KMS-11 (cell line): ENCODE measurements around the gene SUN3.

Experiments
- H2AFZ ChIP-seq: fragments of 200-600 bp; sonication (generic); 2 replicates; pipeline ENCODE4 v1.6.1; 2016; ENCODE audit warnings: antibody characterized with exemption, mixed run types, low read depth
- H3K27ac ChIP-seq: fragments of 200-600 bp; sonication (generic); 2 replicates; pipeline ENCODE4 v1.6.1; 2016; ENCODE audit warnings: mild to moderate bottlenecking, mixed run types
- H3K27me3 ChIP-seq: fragments of 200-600 bp; sonication (generic); 2 replicates; pipeline ENCODE4 v1.6.1; 2017; ENCODE audit warnings: mild to moderate bottlenecking, low read depth, mixed run types, moderate library complexity; ENCODE audit not compliant: insufficient read depth
- H3K36me3 ChIP-seq: fragments of 200-600 bp; sonication (generic); 2 replicates; pipeline ENCODE4 v1.6.1; 2017; ENCODE audit warnings: mild to moderate bottlenecking, mixed run types; ENCODE audit not compliant: insufficient read depth
- H3K4me1 ChIP-seq: fragments of 200-600 bp; sonication (generic); 2 replicates; pipeline ENCODE4 v1.6.1; 2016; ENCODE audit warnings: mild to moderate bottlenecking, low read depth, mixed run types; ENCODE audit not compliant: poor library complexity, severe bottlenecking
- H3K4me2 ChIP-seq: fragments of 200-600 bp; sonication (generic); 2 replicates; pipeline ENCODE4 v1.7.0; 2016; ENCODE audit warnings: mild to moderate bottlenecking, mixed run types
- H3K4me3 ChIP-seq: fragments of 200-600 bp; sonication (generic); IDR thresholded peaks from 2 replicates; pipeline ENCODE4 v1.6.1; 2017; ENCODE audit warnings: low read depth, low read length, mixed read lengths; ENCODE audit not compliant: insufficient read depth
- H3K79me2 ChIP-seq: fragments of 200-600 bp; sonication (generic); 2 replicates; pipeline ENCODE4 v1.6.1; 2016; ENCODE audit warnings: low read depth, mixed run types; ENCODE audit not compliant: insufficient read depth
- H3K9ac ChIP-seq: fragments of 200-600 bp; sonication (generic); 2 replicates; pipeline ENCODE4 v1.6.1; 2016; ENCODE audit warnings: mild to moderate bottlenecking, mixed run types
- H4K20me1 ChIP-seq: fragments of 200-600 bp; sonication (generic); 2 replicates; pipeline ENCODE4 v1.6.1; 2016; ENCODE audit warnings: mild to moderate bottlenecking, mixed run types; ENCODE audit not compliant: insufficient read depth
- CTCF ChIP-seq: fragments of 200-600 bp; sonication (generic); conservative IDR thresholded peaks from 2 replicates; pipeline ENCODE4 v1.6.1; 2017; ENCODE audit warnings: low read depth, mild to moderate bottlenecking, antibody characterized with exemption, low read length, moderate library complexity, mixed read lengths

Gene SUN3

GRCh38 chr7:47953822-47954221, 75.1 kb downstream of the SUN3 start:
- Histone ChIP-seq H4K20me1 (no peaks in the 10 kb centered on the region), H3K9ac (no peak overlapping the region), H2AFZ (no peak overlapping the region), H3K79me2 (no peaks in the 10 kb centered on the region), H3K4me1 (peaks cover 9% of the 10 kb centered on the region), H3K4me2 (no peak overlapping the region), H3K4me3 (no peak overlapping the region), H3K36me3 (no peaks in the 10 kb centered on the region), H3K27me3 (no peaks in the 10 kb centered on the region), H3K27ac (no peak overlapping the region)
- no peak for TF ChIP-seq CTCF

- Histone ChIP-seq H4K20me1 (no peaks in the 10 kb centered on the region), H3K4me2 (no peak overlapping the region), H3K4me1 (peaks cover 9% of the 10 kb centered on the region), H3K27me3 (no peaks in the 10 kb centered on the region), H3K79me2 (no peaks in the 10 kb centered on the region), H3K36me3 (no peaks in the 10 kb centered on the region), H3K27ac (no peak overlapping the region), H3K4me3 (no peak overlapping the region), H2AFZ (no peak overlapping the region), H3K9ac (no peak overlapping the region)
- no peak for TF ChIP-seq CTCF
Measured at GRCh38 chr7:47952224-47952623, 76.7 kb downstream of the SUN3 start.

- H4K20me1 ChIP-seq: no peaks in the 10 kb centered on the region
- TF ChIP-seq CTCF: no peak
- no peak overlapping the region; the same call in 1 of the 2 replicates for H3K27ac ChIP-seq
- H3K4me2 ChIP-seq: no peak overlapping the region
- no peak overlapping the region for H3K4me3 ChIP-seq
- H3K36me3 ChIP-seq: no peaks in the 10 kb centered on the region
- H3K79me2 ChIP-seq: no peaks in the 10 kb centered on the region
- peaks cover 9% of the 10 kb centered on the region for H3K4me1 ChIP-seq
- H2AFZ ChIP-seq: no peak overlapping the region
- no peak overlapping the region for H3K9ac ChIP-seq
- H3K27me3 ChIP-seq: no peaks in the 10 kb centered on the region
Measured at GRCh38 chr7:47951374-47951773, 77.5 kb downstream of the SUN3 start.

GRCh38 chr7:47950714-47951113, 78.2 kb downstream of the SUN3 start:
- Histone ChIP-seq H3K4me2 (no peak overlapping the region), H3K79me2 (no peaks in the 10 kb centered on the region), H3K4me1 (peaks cover 9% of the 10 kb centered on the region), H3K27me3 (no peaks in the 10 kb centered on the region), H3K27ac (no peak overlapping the region), H3K36me3 (no peaks in the 10 kb centered on the region), H3K4me3 (no peak overlapping the region), H3K9ac (no peak overlapping the region), H4K20me1 (no peaks in the 10 kb centered on the region), H2AFZ (no peak overlapping the region)
- no peak for TF ChIP-seq CTCF
